Choroid plexus epithelial cell (primary cell): ENCODE data around the gene VCAN.
A peak's percentile ranks its signal among the peaks of the same experiment; 100 is the strongest.

Source experiments
- DNase-seq: peaks from one replicate; pipeline ENCODE4 v3.0.0-alpha.2; 2010; ENCODE audit warnings: low read depth
- H3K4me3 ChIP-seq: 2 replicates; pipeline ENCODE4 v1.5.1; 2011; ENCODE audit warnings: low read depth, mild to moderate bottlenecking, control low read depth, low read length, moderate library complexity
- TF ChIP-seq, protein P1 (sequence below): conservative IDR thresholded peaks from 2 replicates; pipeline ENCODE4 v1.5.1; 2011; ENCODE audit warnings: low read depth, mild to moderate bottlenecking, control low read depth, inconsistent platforms, low read length, moderate library complexity

Gene VCAN

GRCh38 chr5:83494087-83494620 lies 22.6 kb downstream of the VCAN start:
- TF ChIP-seq, protein P1, sequence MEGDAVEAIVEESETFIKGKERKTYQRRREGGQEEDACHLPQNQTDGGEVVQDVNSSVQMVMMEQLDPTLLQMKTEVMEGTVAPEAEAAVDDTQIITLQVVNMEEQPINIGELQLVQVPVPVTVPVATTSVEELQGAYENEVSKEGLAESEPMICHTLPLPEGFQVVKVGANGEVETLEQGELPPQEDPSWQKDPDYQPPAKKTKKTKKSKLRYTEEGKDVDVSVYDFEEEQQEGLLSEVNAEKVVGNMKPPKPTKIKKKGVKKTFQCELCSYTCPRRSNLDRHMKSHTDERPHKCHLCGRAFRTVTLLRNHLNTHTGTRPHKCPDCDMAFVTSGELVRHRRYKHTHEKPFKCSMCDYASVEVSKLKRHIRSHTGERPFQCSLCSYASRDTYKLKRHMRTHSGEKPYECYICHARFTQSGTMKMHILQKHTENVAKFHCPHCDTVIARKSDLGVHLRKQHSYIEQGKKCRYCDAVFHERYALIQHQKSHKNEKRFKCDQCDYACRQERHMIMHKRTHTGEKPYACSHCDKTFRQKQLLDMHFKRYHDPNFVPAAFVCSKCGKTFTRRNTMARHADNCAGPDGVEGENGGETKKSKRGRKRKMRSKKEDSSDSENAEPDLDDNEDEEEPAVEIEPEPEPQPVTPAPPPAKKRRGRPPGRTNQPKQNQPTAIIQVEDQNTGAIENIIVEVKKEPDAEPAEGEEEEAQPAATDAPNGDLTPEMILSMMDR = no peak
- DNase-seq = no peak
- H3K4me3 ChIP-seq = no peak overlapping the region

DNA sequence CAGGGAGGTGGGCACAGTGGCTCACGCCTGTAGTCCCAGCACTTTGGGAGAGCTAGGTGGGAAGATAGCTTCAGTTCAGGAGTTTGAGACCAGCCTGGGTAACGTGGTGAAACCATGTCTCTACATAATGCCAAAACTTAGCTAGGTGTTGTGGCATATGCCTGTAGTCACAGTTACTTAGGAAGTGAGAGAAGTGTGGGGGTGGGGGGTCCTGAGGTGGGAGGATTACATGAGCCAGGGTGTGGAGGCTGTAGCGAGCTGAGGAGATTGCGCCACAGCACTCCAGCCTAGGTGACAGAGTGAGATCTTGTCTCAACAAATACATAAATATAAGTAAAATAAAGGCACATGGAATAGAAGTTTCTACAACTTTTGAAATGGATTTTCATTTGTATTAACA lies 23.1 kb downstream of the VCAN start:
- TF ChIP-seq, protein P1 = no peak
- no peak overlapping the region for H3K4me3 ChIP-seq
- no peak for DNase-seq

GRCh38 chr5:83496626-83497025 lies 25.1 kb downstream of the VCAN start:
- H3K4me3 ChIP-seq = no peak overlapping the region
- no peak for DNase-seq
- TF ChIP-seq, protein P1 = no peak

GRCh38 chr5:83498585-83498984 lies 27.0 kb downstream of the VCAN start:
- TF ChIP-seq, protein P1 = no peak
- H3K4me3 ChIP-seq = no peak overlapping the region
- DNase-seq = no peak

GRCh38 chr5:83503662-83504061 lies 32.1 kb downstream of the VCAN start:
- no peak overlapping the region for H3K4me3 ChIP-seq
- TF ChIP-seq, protein P1 = no peak
- DNase-seq = peak; percentile 50

DNA sequence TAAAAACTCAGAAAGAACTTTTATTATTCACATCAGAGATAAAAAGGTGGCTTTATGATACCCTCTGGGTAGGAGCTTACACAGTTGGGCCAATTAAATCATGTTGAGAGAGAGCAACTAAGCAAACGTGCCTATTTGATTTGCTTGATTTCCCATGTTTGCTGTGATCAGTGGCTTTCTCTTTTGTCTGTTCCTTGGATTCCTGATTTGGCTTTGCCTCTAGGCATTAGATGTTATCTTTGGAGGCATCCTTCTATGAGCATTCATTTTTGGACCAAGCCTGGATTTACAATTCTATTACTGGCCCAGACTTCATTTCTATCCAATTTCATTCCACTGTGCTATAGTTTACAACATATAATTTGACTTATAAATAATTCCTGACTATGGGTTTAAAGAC lies 35.9 kb downstream of the VCAN start:
- no peak overlapping the region for H3K4me3 ChIP-seq
- TF ChIP-seq, protein P1 = no peak
- no peak for DNase-seq

DNA sequence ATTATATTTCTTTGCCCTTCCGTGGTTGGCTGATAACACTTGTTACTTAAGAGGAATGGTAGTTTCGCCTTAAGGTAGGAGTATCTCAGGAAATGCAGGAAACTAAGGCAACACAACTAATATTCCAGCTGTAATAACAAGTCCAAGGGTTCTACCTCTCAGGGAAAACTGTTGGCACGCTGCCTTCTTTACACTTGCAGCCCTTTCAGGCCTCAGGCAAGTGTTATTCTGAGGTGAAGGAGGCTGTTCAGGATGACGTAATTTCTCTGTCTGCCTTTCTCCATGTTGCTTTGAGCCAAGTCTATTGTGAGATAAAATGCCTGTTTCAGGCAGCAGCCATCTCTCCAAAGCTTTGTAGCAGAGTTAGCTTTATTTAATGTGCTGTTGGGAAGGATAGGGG lies 38.0 kb downstream of the VCAN start:
- H3K4me3 ChIP-seq = no peak overlapping the region
- DNase-seq = peak; percentile 71
- TF ChIP-seq, protein P1 = no peak
